HG03521 (cell line): ENCODE data around the gene BPIFA3.
"Not testable (repeated sequence)": the region's sequence is repeated elsewhere in the genome, so short reads cannot be mapped to it uniquely, and the experiment has no call there.

Experiments
- ATAC-seq: cut with Tn5 transposase; IDR thresholded peaks from one replicate; pipeline ENCODE4 v1.9.1; 2021; ENCODE audit warnings: mild to moderate bottlenecking, moderate library complexity; ENCODE audit not compliant: unreplicated experiment

The BPIFA3 gene

GRCh38 chr20:33217052-33217451 lies at the start of gene BPIFA3:
BPIFA3 (plus strand) TSS chr20:33217352; CDS start chr20:33217537, 185 bp downstream.
- no peak for ATAC-seq

GRCh38 chr20:33167859-33168258 lies 49.3 kb upstream of the BPIFA3 start, which contains the start of gene BPIFA2:
BPIFA2 (plus strand) TSS chr20:33168159; CDS start chr20:33169146, 987 bp downstream.
- no peak for ATAC-seq

- no peak for ATAC-seq
Observed at GRCh38 chr20:33169176-33169794, 47.9 kb upstream of the BPIFA3 start.

GRCh38 chr20:33172781-33173180 lies 44.4 kb upstream of the BPIFA3 start:
- no peak for ATAC-seq

GRCh38 chr20:33175123-33175522 lies 42.0 kb upstream of the BPIFA3 start:
- ATAC-seq = no peak

GRCh38 chr20:33176101-33176500 lies 41.1 kb upstream of the BPIFA3 start:
- ATAC-seq = no peak

GRCh38 chr20:33177866-33178265 lies 39.3 kb upstream of the BPIFA3 start:
- no peak for ATAC-seq

- no peak for ATAC-seq
Observed at GRCh38 chr20:33178726-33179125, 38.4 kb upstream of the BPIFA3 start.

- no peak for ATAC-seq
Observed at GRCh38 chr20:33180169-33180568, 37.0 kb upstream of the BPIFA3 start.

GRCh38 chr20:33181482-33182093 lies 35.6 kb upstream of the BPIFA3 start:
- no peak for ATAC-seq

GRCh38 chr20:33183312-33183711 lies 33.8 kb upstream of the BPIFA3 start:
- no peak for ATAC-seq

GRCh38 chr20:33185031-33185590 lies 32.0 kb upstream of the BPIFA3 start:
- ATAC-seq = not testable (repeated sequence)

GRCh38 chr20:33187491-33187890 lies 29.7 kb upstream of the BPIFA3 start:
- ATAC-seq = no peak

GRCh38 chr20:33188421-33188820 lies 28.7 kb upstream of the BPIFA3 start:
- no peak for ATAC-seq

- no peak for ATAC-seq
Observed at GRCh38 chr20:33191484-33191883, 25.7 kb upstream of the BPIFA3 start.

GRCh38 chr20:33191955-33192354 lies 25.2 kb upstream of the BPIFA3 start:
- no peak for ATAC-seq

- ATAC-seq = no peak
Observed at GRCh38 chr20:33192912-33193501, 24.1 kb upstream of the BPIFA3 start.

GRCh38 chr20:33199026-33199425 lies 18.1 kb upstream of the BPIFA3 start:
- ATAC-seq = no peak

GRCh38 chr20:33202451-33202850 lies 14.7 kb upstream of the BPIFA3 start:
- ATAC-seq = no peak

GRCh38 chr20:33203444-33203843 lies 13.7 kb upstream of the BPIFA3 start:
- no peak for ATAC-seq

- ATAC-seq = no peak
Observed at GRCh38 chr20:33209789-33210188, 7.4 kb upstream of the BPIFA3 start.

GRCh38 chr20:33210371-33210770 lies 6.8 kb upstream of the BPIFA3 start:
- ATAC-seq = no peak
